Tibial nerve (tissue), 4 donors: Measurements from ENCODE around the gene FXYD6. TPM values are rescaled to one million over a fixed set of nuclear protein-coding genes. Genes with fewer than 3 reads are reported as not detected.

Source experiments
- DNase-seq, 2 donors: peaks; one replicate each; pipeline ENCODE4 v3.0.0-alpha.2; 2019; ENCODE audit warnings: low spot score in 2 of 2
- H3K27ac ChIP-seq, 4 donors: fragments of 200-600 bp; sonication (generic) in 3 of 4; one replicate each; pipeline ENCODE4 v1.5.1; 2017 to 2019; ENCODE audit warnings: mild to moderate bottlenecking in 1 of 4
- H3K27me3 ChIP-seq, 2 donors: fragments of 200-600 bp; sonication (generic) in 1 of 2; one replicate each; pipeline versions ENCODE4 v1.5.1 to v1.6.0; 2017 to 2019
- H3K36me3 ChIP-seq, 3 donors: fragments of 200-600 bp; sonication (generic); one replicate each; pipeline ENCODE4 v1.5.1; 2018 to 2019
- H3K4me1 ChIP-seq, 4 donors: fragments of 200-600 bp; sonication (generic) in 3 of 4; one replicate each; pipeline ENCODE4 v1.5.1; 2017 to 2019
- H3K4me3 ChIP-seq, 4 donors: fragments of 200-600 bp; sonication (generic) in 3 of 4; one replicate each; pipeline ENCODE4 v1.5.1; 2017 to 2019; ENCODE audit warnings: mild to moderate bottlenecking in 1 of 4, moderate library complexity in 1 of 4
- H3K9me3 ChIP-seq, 4 donors: fragments of 200-600 bp; sonication (generic) in 3 of 4; one replicate each; pipeline ENCODE4 v1.5.1; 2017 to 2019
- CTCF ChIP-seq, 5 experiments: fragments of 200-600 bp in 3 of 5; fragments of 450-650 bp in 2 of 5; sonication (generic) in 3 of 5; IDR thresholded peaks; one replicate each; pipeline ENCODE4 v1.5.1; 2016 to 2019; ENCODE audit warnings: antibody characterized with exemption in 5 of 5, mild to moderate bottlenecking in 3 of 5, moderate library complexity in 2 of 5
- EP300 ChIP-seq, 2 donors: sonication (generic); formaldehyde crosslinking; IDR thresholded peaks; one replicate each; pipeline ENCODE4 v1.6.1; 2017; ENCODE audit warnings: antibody characterized with exemption in 2 of 2, mild to moderate bottlenecking in 1 of 2
- POLR2A ChIP-seq, 2 donors: fragments of 450-650 bp; IDR thresholded peaks; one replicate each; pipeline ENCODE4 v1.6.1; 2017; ENCODE audit warnings: antibody characterized with exemption in 2 of 2, mild to moderate bottlenecking in 2 of 2, moderate library complexity in 2 of 2
- WGBS, 2 donors: methylation state at CpG; one replicate each; pipeline ENCODE4 v1.1.5; 2018; 5-methylcytosine and 5-hydroxymethylcytosine counted together
- total RNA-seq, 4 donors: library from RNA; depleted of rRNA; stranded (reverse); fragments of >200 nt; gene quantifications; one replicate each; pipeline ENCODE4 v1.1.0, GENCODE V29; 2016

Gene FXYD6
- total RNA-seq, 4 donors from 2014 or later = 29.4 to 74.1 (median 65.7) TPM

- DNase-seq = no peak
- WGBS, 2 donors = 28 to 50% methylated on average over 12 of the region's 12 CpGs
- Histone ChIP-seq H3K4me1 (peaks cover 0 to 53% (median 9%) of the 10 kb centered on the region in 4 donors), H3K27ac (peak overlapping the region in 3 of 4 donors; percentile 19 to 74 (median 32)), H3K4me3 (no peak overlapping the region), H3K36me3 (no peaks in the 10 kb centered on the region), H3K9me3 (no peaks in the 10 kb centered on the region), H3K27me3 (peaks cover 0 to 43% of the 10 kb centered on the region in 2 donors)
- no peak for TF ChIP-seq POLR2A (IDR thresholded peaks at IDR 0.05)
- TF ChIP-seq EP300 (IDR thresholded peaks at IDR 0.05) = no peak
- no peak for TF ChIP-seq CTCF (IDR thresholded peaks at IDR 0.05)
Measured at GRCh38 chr11:117872420-117872961, 4.0 kb downstream of the FXYD6 start.

GRCh38 chr11:117871784-117872183 lies 4.7 kb downstream of the FXYD6 start:
- Histone ChIP-seq H3K4me1 (peaks cover 0 to 46% (median 9%) of the 10 kb centered on the region in 4 donors), H3K4me3 (no peak overlapping the region), H3K27ac (peak overlapping the region in 3 of 4 donors; percentile 19 to 74 (median 32)), H3K9me3 (no peaks in the 10 kb centered on the region), H3K27me3 (peaks cover 0 to 36% of the 10 kb centered on the region in 2 donors), H3K36me3 (no peaks in the 10 kb centered on the region)
- no peak for DNase-seq
- TF ChIP-seq POLR2A (IDR thresholded peaks at IDR 0.05) (no peak), EP300 (IDR thresholded peaks at IDR 0.05) (no peak), CTCF (IDR thresholded peaks at IDR 0.05) (no peak)
- 82 to 88% methylated on average over 5 of the region's 5 CpGs for WGBS, 2 donors

- Histone ChIP-seq H3K36me3 (no peaks in the 10 kb centered on the region), H3K4me1 (peaks cover 0 to 40% (median 7%) of the 10 kb centered on the region in 4 donors), H3K27ac (peak overlapping the region in 2 of 4 donors; percentile 36 to 74), H3K4me3 (no peak overlapping the region), H3K27me3 (peaks cover 0 to 29% of the 10 kb centered on the region in 2 donors), H3K9me3 (no peaks in the 10 kb centered on the region)
- no peak for TF ChIP-seq POLR2A (IDR thresholded peaks at IDR 0.05)
- TF ChIP-seq CTCF (IDR thresholded peaks at IDR 0.05) = no peak
- TF ChIP-seq EP300 (IDR thresholded peaks at IDR 0.05) = no peak
- 76 to 78% methylated on average over 18 of the region's 18 CpGs for WGBS, 2 donors
- DNase-seq = no peak
Measured at GRCh38 chr11:117871160-117871559, 5.3 kb downstream of the FXYD6 start.

- H3K4me1 ChIP-seq = peaks cover 0 to 31% (median 3%) of the 10 kb centered on the region in 4 donors
- H3K27me3 ChIP-seq = peaks cover 0 to 21% of the 10 kb centered on the region in 2 donors
- WGBS, 2 donors = 58 to 69% methylated on average over 5 to 7 of the region's 9 CpGs
- peak overlapping the region in 3 of 4 donors; percentile 34 to 74 (median 70) for H3K27ac ChIP-seq
- TF ChIP-seq EP300 (IDR thresholded peaks at IDR 0.05) (peak in 1 of 2 donors; percentile 56), CTCF (IDR thresholded peaks at IDR 0.05) (no peak)
- no peak for DNase-seq
- H3K9me3 ChIP-seq = no peaks in the 10 kb centered on the region
- no peak overlapping the region for H3K4me3 ChIP-seq
- no peaks in the 10 kb centered on the region for H3K36me3 ChIP-seq
Measured at GRCh38 chr11:117870103-117870952, 6.1 kb downstream of the FXYD6 start.

GRCh38 chr11:117869604-117870003 lies 6.9 kb downstream of the FXYD6 start:
- H3K27me3 ChIP-seq = peaks cover 0 to 14% of the 10 kb centered on the region in 2 donors
- H3K9me3 ChIP-seq = no peaks in the 10 kb centered on the region
- no peak overlapping the region for H3K4me3 ChIP-seq
- H3K27ac ChIP-seq = peak overlapping the region in 3 of 4 donors; percentile 34 to 74 (median 70)
- DNase-seq = no peak
- H3K36me3 ChIP-seq = no peaks in the 10 kb centered on the region
- TF ChIP-seq EP300 (IDR thresholded peaks at IDR 0.05) (no peak), POLR2A (IDR thresholded peaks at IDR 0.05) (no peak), CTCF (IDR thresholded peaks at IDR 0.05) (no peak)
- peaks cover 0 to 25% (median 3%) of the 10 kb centered on the region in 4 donors for H3K4me1 ChIP-seq
- 37 to 38% methylated on average over 4 of the region's 4 CpGs for WGBS, 2 donors
